ENCODE data around the gene FHAD1.

The FHAD1 gene

GRCh38 chr1:15362737-15363128, 115.7 kb downstream of the FHAD1 start:
- no peak overlapping the region for H3K4me2 ChIP-seq (ENCODE audit: low read length)
- H3K79me2 ChIP-seq: no peaks in the 10 kb centered on the region
- no peak overlapping the region for H3K9ac ChIP-seq
- no peaks in the 10 kb centered on the region for H3K36me3 ChIP-seq (ENCODE audit: control insufficient read depth, insufficient read depth, low read length)
- no peak for TF ChIP-seq CTCF (IDR thresholded peaks at IDR 0.05)
- H3K9me3 ChIP-seq (ENCODE audit: control insufficient read depth, low read length): no peaks in the 10 kb centered on the region
- H3K4me1 ChIP-seq: peaks cover 2% of the 10 kb centered on the region
- no peak overlapping the region for H3K27ac ChIP-seq
- H3K27me3 ChIP-seq (ENCODE audit: control insufficient read depth, insufficient read depth, low read length): no peaks in the 10 kb centered on the region
- no peak overlapping the region for H2AFZ ChIP-seq
- no peak overlapping the region for H3K4me3 ChIP-seq (ENCODE audit: low read depth, low read length)

GRCh38 chr1:15364740-15365139, 117.7 kb downstream of the FHAD1 start:
- no peak overlapping the region for H3K4me2 ChIP-seq (ENCODE audit: low read length)
- no peaks in the 10 kb centered on the region for H3K27me3 ChIP-seq (ENCODE audit: control insufficient read depth, insufficient read depth, low read length)
- no peaks in the 10 kb centered on the region for H3K9me3 ChIP-seq (ENCODE audit: control insufficient read depth, low read length)
- no peak overlapping the region for H3K4me3 ChIP-seq (ENCODE audit: low read depth, low read length)
- no peak overlapping the region for H3K9ac ChIP-seq
- H2AFZ ChIP-seq: no peak overlapping the region
- H3K36me3 ChIP-seq (ENCODE audit: control insufficient read depth, insufficient read depth, low read length): no peaks in the 10 kb centered on the region
- no peaks in the 10 kb centered on the region for H3K79me2 ChIP-seq
- no peak for TF ChIP-seq CTCF (IDR thresholded peaks at IDR 0.05)
- peaks cover 2% of the 10 kb centered on the region for H3K4me1 ChIP-seq
- H3K27ac ChIP-seq: no peak overlapping the region

DNA sequence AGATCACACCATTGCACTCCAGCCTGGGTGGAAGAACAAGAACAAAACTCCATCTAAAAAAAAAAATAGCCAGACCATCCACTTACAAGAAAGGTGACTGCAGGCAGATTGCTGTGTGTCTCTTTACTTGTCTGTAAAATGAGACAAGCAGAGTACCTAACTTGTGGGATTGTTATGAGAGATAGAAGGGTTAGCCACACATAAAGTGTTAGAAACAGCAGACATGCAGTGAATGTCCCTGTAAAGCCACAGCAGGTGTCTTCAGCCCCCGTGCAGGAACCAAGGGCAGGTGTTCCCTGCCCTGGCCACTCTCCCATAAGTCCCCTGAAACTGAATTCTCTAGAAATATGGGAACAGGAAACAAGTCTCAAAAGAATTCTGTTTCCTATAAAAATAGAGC, 121.9 kb downstream of the FHAD1 start:
- H3K4me1 ChIP-seq: peaks cover 2% of the 10 kb centered on the region

DNA sequence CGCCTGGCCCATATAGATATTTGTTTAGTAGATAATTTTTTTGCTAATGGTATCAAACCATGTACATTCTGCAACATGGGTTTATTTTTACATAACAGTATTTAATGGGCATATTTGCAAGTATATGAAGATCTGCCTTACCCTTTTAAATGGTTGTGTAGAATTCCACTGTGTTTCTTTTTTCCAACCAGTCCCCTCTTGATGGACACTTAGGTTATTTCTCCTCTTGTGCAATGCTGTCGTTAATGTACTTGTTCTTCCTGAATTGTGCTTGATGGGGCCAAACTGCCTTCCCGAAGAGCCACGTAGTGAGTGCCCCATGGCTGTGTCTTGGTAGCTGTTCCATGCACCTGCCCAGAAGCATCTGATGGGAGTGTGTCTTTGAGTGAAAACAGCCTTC, 123.2 kb downstream of the FHAD1 start:
- TF ChIP-seq CTCF (IDR thresholded peaks at IDR 0.05): no peak
- Histone ChIP-seq H3K4me2 (ENCODE audit: low read length) (no peak overlapping the region), H2AFZ (no peak overlapping the region), H3K27me3 (ENCODE audit: control insufficient read depth, insufficient read depth, low read length) (no peaks in the 10 kb centered on the region), H3K4me3 (ENCODE audit: low read depth, low read length) (no peak overlapping the region), H3K27ac (no peak overlapping the region), H3K9ac (no peak overlapping the region), H3K9me3 (ENCODE audit: control insufficient read depth, low read length) (no peaks in the 10 kb centered on the region), H3K79me2 (no peaks in the 10 kb centered on the region), H3K4me1 (peaks cover 2% of the 10 kb centered on the region), H3K36me3 (ENCODE audit: control insufficient read depth, insufficient read depth, low read length) (no peaks in the 10 kb centered on the region)

More for the DNA sequence above, 121.9 kb downstream of the FHAD1 start:
- TF ChIP-seq CTCF (IDR thresholded peaks at IDR 0.05): no peak
- Histone ChIP-seq H3K27ac (no peak overlapping the region), H3K9ac (no peak overlapping the region), H3K4me3 (ENCODE audit: low read depth, low read length) (no peak overlapping the region), H3K9me3 (ENCODE audit: control insufficient read depth, low read length) (no peaks in the 10 kb centered on the region), H3K27me3 (ENCODE audit: control insufficient read depth, insufficient read depth, low read length) (no peaks in the 10 kb centered on the region), H3K36me3 (ENCODE audit: control insufficient read depth, insufficient read depth, low read length) (no peaks in the 10 kb centered on the region), H3K79me2 (no peaks in the 10 kb centered on the region), H3K4me2 (ENCODE audit: low read length) (no peak overlapping the region), H2AFZ (no peak overlapping the region)

GRCh38 chr1:15370781-15371520, 123.9 kb downstream of the FHAD1 start:
- H3K4me3 ChIP-seq (ENCODE audit: low read depth, low read length): no peak overlapping the region
- H3K9ac ChIP-seq: no peak overlapping the region
- H3K27ac ChIP-seq: no peak overlapping the region
- H2AFZ ChIP-seq: no peak overlapping the region
- H3K4me2 ChIP-seq (ENCODE audit: low read length): no peak overlapping the region
- H3K4me1 ChIP-seq: peaks cover 2% of the 10 kb centered on the region
- H3K36me3 ChIP-seq (ENCODE audit: control insufficient read depth, insufficient read depth, low read length): no peaks in the 10 kb centered on the region
- no peaks in the 10 kb centered on the region for H3K27me3 ChIP-seq (ENCODE audit: control insufficient read depth, insufficient read depth, low read length)
- no peaks in the 10 kb centered on the region for H3K9me3 ChIP-seq (ENCODE audit: control insufficient read depth, low read length)
- H3K79me2 ChIP-seq: no peaks in the 10 kb centered on the region
- no peak for TF ChIP-seq CTCF (IDR thresholded peaks at IDR 0.05)

Data from parathyroid adenoma (tissue), 2 donors.